ENCODE measurements around the gene LOXL1. TPM values are rescaled to one million over a fixed set of nuclear protein-coding genes. Genes with fewer than 3 reads are reported as not detected.

The LOXL1 gene
- total and polyA plus RNA-seq, 2 of the 13 experiments (the other 11 are each of a cell fraction or from before 2014, with no cell fraction given): 0.51 to 1.3 TPM

GRCh38 chr15:73983773-73984172, 57.5 kb downstream of the LOXL1 start:
- no peak for FAIRE-seq
- no peak for DNase-seq (ENCODE audit: low spot score)
- Histone ChIP-seq H3K36me3 (replicated peaks in 1 of 2; ENCODE audit: control insufficient read depth in 1 of 2, insufficient read depth in 2 of 2, low read length in 2 of 2) (no peaks in the 10 kb centered on the region; a peak in 1 of 5 replicates), H3K9ac (ENCODE audit: insufficient read depth, low read depth, low read length) (no peak overlapping the region), H3K27me3 (ENCODE audit: control insufficient read depth in 1 of 2, insufficient read depth in 2 of 2, low read length in 2 of 2) (no peaks in the 10 kb centered on the region; a peak in 1 of 5 replicates), H4K20me1 (ENCODE audit: insufficient read depth, low read length) (no peaks in the 10 kb centered on the region), H3K27ac (ENCODE audit: extremely low read length, insufficient read depth, low read length) (no peak overlapping the region), H3K4me3 (replicated peaks in 1 of 3; ENCODE audit: insufficient read depth in 1 of 3, low read depth in 2 of 3, low read length in 3 of 3) (no peak overlapping the region), H3K9me3 (ENCODE audit: low read length) (no peaks in the 10 kb centered on the region), H2AFZ (ENCODE audit: low read length) (no peak overlapping the region), H3K79me2 (ENCODE audit: insufficient read depth, low read length) (no peaks in the 10 kb centered on the region), H3K4me2 (ENCODE audit: low read depth, low read length) (no peak overlapping the region), H3K4me1 (ENCODE audit: insufficient read depth, low read length) (no peaks in the 10 kb centered on the region)
- intact Hi-C loops (cut with micrococcal nuclease; ENCODE audit: unreplicated experiment) (no loop called here), in situ Hi-C loops (cut with HindIII; ENCODE audit: extremely low pct_ligation_motif_present, low pct_unique_long_range_greater_than_20kb) (no loop called here)
- TF ChIP-seq RNF219 (CRISPR knock-in tag; IDR thresholded peaks at IDR 0.05) (no peak), MIXL1 (CRISPR knock-in tag; IDR thresholded peaks at IDR 0.05) (no peak), ZIK1 (CRISPR knock-in tag; IDR thresholded peaks at IDR 0.05; ENCODE audit: borderline replicate concordance, low read depth) (no peak), CCDC6 (CRISPR knock-in tag; IDR thresholded peaks at IDR 0.05) (no peak), NFYC (CRISPR knock-in tag; IDR thresholded peaks at IDR 0.05) (no peak), TFE3 (CRISPR knock-in tag; IDR thresholded peaks at IDR 0.05) (no peak), ZNF207 (IDR thresholded peaks at IDR 0.05; ENCODE audit: borderline replicate concordance) (no peak), MZF1 (CRISPR knock-in tag; IDR thresholded peaks at IDR 0.05; ENCODE audit: borderline replicate concordance) (no peak)
- no peak for ATAC-seq
- BruUV-seq (replicated peaks): no TSS peak
- 55% methylated on average over 6 of the region's 9 CpGs for WGBS (ENCODE audit: low lambda C conversion rate)
- POLR2A ChIA-PET: no interaction called here
- CTCF ChIA-PET (ENCODE audit: low intra/inter-chr PET ratio, low total read pairs): no interaction called here
